CMK (cell line): ENCODE data around the gene ENPP1.

Experiments used
- DNase-seq: peaks from one replicate; pipeline ENCODE4 v3.0.0-alpha.2; 2010; ENCODE audit warnings: low read depth

Gene ENPP1

GRCh38 chr6:131787079-131787478 lies 20.7 kb upstream of the ENPP1 start:
- no peak for DNase-seq

- no peak for DNase-seq
These were observed 19.8 kb upstream of the ENPP1 start for GRCh38 chr6:131787766-131788712.

GRCh38 chr6:131789219-131789618 lies 18.6 kb upstream of the ENPP1 start:
- no peak for DNase-seq

GRCh38 chr6:131791476-131791875 lies 16.3 kb upstream of the ENPP1 start:
- no peak for DNase-seq

- DNase-seq: no peak
These were observed 15.7 kb upstream of the ENPP1 start for GRCh38 chr6:131792091-131792496.

- DNase-seq: no peak
These were observed 12.5 kb upstream of the ENPP1 start for GRCh38 chr6:131795366-131795765.

- DNase-seq: no peak
These were observed 5.5 kb upstream of the ENPP1 start for GRCh38 chr6:131802347-131802746.

GRCh38 chr6:131803007-131803769 lies 4.6 kb upstream of the ENPP1 start:
- no peak for DNase-seq

- DNase-seq: no peak
These were observed 3.7 kb upstream of the ENPP1 start for GRCh38 chr6:131804131-131804530.

GRCh38 chr6:131807321-131807643 lies 538 bp upstream of the ENPP1 start:
- DNase-seq: no peak

GRCh38 chr6:131808460-131809269 lies 845 bp downstream of the ENPP1 start:
- DNase-seq: no peak

- DNase-seq: no peak
These were observed 3.7 kb downstream of the ENPP1 start for GRCh38 chr6:131811500-131811899.

- no peak for DNase-seq
These were observed 6.2 kb downstream of the ENPP1 start for GRCh38 chr6:131813991-131814390.

- no peak for DNase-seq
These were observed 9.0 kb downstream of the ENPP1 start for GRCh38 chr6:131816869-131817268.

- DNase-seq: no peak
These were observed 11.8 kb downstream of the ENPP1 start for GRCh38 chr6:131819572-131820124.

GRCh38 chr6:131821010-131821807 lies 13.4 kb downstream of the ENPP1 start:
- no peak for DNase-seq

- no peak for DNase-seq
These were observed 14.3 kb downstream of the ENPP1 start for GRCh38 chr6:131822119-131822518.

GRCh38 chr6:131823276-131823902 lies 15.6 kb downstream of the ENPP1 start:
- DNase-seq: no peak

GRCh38 chr6:131825946-131826345 lies 18.1 kb downstream of the ENPP1 start:
- no peak for DNase-seq

- no peak for DNase-seq
These were observed 20.3 kb downstream of the ENPP1 start for GRCh38 chr6:131828080-131828479.

- no peak for DNase-seq
These were observed 21.1 kb downstream of the ENPP1 start for GRCh38 chr6:131828951-131829350.
